ENCODE measurements around the gene MIF4GD. TPM values are rescaled to one million over a fixed set of nuclear protein-coding genes. Genes with fewer than 3 reads are reported as not detected.
A peak's percentile ranks its signal among the peaks of the same experiment; 100 is the strongest.

Gene MIF4GD
- total and polyA plus RNA-seq, 7 experiments from 2014 or later = 26.9 to 90.0 (median 37.1) TPM

DNA sequence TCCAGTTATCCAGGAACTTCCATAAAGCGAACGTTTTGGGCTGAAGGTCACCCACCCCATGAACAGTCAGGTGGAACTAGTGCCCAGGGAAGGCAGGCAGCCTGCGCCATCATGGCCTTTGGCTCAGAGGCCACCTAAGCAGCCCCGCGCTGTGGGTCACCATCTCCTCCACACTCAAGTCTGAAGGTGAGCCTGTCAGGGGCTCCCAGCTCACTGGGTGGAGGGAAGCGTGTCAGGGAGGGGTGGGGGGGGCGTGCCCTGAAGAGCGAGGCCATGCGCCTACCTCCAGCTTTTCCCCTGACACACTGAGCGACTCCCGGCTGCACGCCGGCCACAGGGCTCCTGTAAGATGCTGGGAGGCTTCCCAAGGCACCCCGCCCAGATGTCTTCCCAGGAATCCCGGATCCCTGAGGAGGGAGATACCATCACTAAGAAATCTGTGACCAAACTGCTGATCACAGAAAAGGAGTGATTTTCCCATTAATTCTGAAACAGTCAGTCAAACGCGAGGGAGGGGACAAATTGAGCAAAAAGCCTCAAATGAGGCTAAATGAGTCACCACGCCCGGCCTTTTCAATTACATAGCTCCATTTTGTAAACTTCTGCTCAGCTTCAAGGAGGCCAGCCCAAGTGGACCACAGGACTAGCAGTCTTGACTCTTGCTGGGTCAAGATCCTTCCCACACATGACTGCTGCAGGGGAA, 44.7 kb upstream of the MIF4GD start:
- H3K27ac Mint-ChIP-seq = peak overlapping the region in 2 of 9 donors; percentile 54 to 78
- H3K36me3 ChIP-seq (ENCODE audit: control insufficient read depth in 2 of 3, insufficient read depth in 3 of 3, low read length in 3 of 3) = peaks cover 4 to 36% (median 8%) of the 10 kb centered on the region in 3 experiments
- H3K4me1 Mint-ChIP-seq = peaks cover 2 to 20% (median 8%) of the 10 kb centered on the region in 7 donors
- no peaks in the 10 kb centered on the region for H3K9me3 ChIP-seq (ENCODE audit: control insufficient read depth in 2 of 3, low read length in 3 of 3)
- ATAC-seq (peak; percentile 47), DNase-seq (no peak)
- H3K4me1 ChIP-seq (ENCODE audit: control insufficient read depth in 2 of 2, insufficient read depth in 2 of 2, low read length in 2 of 2) = peaks cover 0 to 13% of the 10 kb centered on the region in 2 donors
- ChIA-PET CTCF (interaction anchor here (0.6 kb wide), 1 partner anchor 110 kb away, joined by 4 read pairs; no protein-coding TSS in a partner anchor), POLR2A (interaction anchor here (1.0 kb wide), 1 partner anchor 44 kb away, joined by 3 read pairs; the partner anchor contains the start of gene MIF4GD)
- intact Hi-C loops (cut with micrococcal nuclease) = no loop called here
- no peaks in the 10 kb centered on the region for H3K27me3 Mint-ChIP-seq
- no peak overlapping the region for H3K27ac ChIP-seq (ENCODE audit: low read depth, low read length)
- H3K4me3 ChIP-seq (ENCODE audit: low read length) = no peak overlapping the region
- no peaks in the 10 kb centered on the region for H3K27me3 ChIP-seq (ENCODE audit: control insufficient read depth in 2 of 2, insufficient read depth in 2 of 2, low read length in 2 of 2)
- H3K9me3 Mint-ChIP-seq = no peaks in the 10 kb centered on the region
- H3K36me3 Mint-ChIP-seq = peaks cover 0 to 15% (median 10%) of the 10 kb centered on the region in 5 donors
- no peak overlapping the region for H3K4me3 Mint-ChIP-seq

DNA sequence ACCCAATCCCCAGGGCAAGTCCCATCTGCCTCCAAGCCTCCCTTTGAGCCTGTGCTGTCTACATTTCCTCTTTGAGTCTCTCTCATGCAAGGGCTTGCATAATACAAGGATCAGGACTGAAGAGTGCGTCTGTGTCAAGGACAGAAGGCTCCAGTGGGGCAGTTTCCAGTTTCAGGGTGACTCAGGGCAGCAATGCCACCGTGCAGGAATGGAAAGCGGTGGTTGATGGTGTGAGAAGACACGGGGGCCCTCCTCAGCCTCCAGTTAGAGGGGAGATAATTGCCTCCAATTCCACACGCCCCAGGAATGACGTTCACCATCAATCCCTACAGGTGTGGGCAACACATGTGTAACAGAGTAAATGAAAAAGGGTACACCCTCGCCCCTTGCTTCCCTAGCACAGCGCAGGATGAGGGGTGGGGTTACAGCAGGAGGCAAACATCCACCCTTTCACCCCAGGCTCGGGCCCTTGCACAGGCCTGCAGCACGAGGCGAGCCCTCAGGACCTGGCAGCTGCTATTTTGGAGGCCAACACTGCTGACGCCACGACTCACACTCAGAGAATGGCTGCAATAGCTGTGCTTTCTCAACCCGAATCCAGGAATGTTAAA, 43.0 kb upstream of the MIF4GD start:
- Histone ChIP-seq H3K27me3 (ENCODE audit: control insufficient read depth in 2 of 2, insufficient read depth in 2 of 2, low read length in 2 of 2) (no peaks in the 10 kb centered on the region), H3K4me1 (ENCODE audit: control insufficient read depth in 2 of 2, insufficient read depth in 2 of 2, low read length in 2 of 2) (peaks cover 0 to 13% of the 10 kb centered on the region in 2 donors), H3K36me3 (ENCODE audit: control insufficient read depth in 2 of 3, insufficient read depth in 3 of 3, low read length in 3 of 3) (peaks cover 0 to 20% (median 0%) of the 10 kb centered on the region in 3 experiments), H3K9me3 (ENCODE audit: control insufficient read depth in 2 of 3, low read length in 3 of 3) (no peaks in the 10 kb centered on the region), H3K4me3 (ENCODE audit: low read length) (no peak overlapping the region), H3K27ac (ENCODE audit: low read depth, low read length) (no peak overlapping the region)
- Mint-ChIP-seq H3K9me3 (no peaks in the 10 kb centered on the region), H3K27me3 (no peaks in the 10 kb centered on the region), H3K4me3 (peak overlapping the region in 3 of 10 donors; percentile 20 to 38 (median 25)), H3K36me3 (peaks cover 0 to 4% (median 0%) of the 10 kb centered on the region in 5 donors), H3K4me1 (peaks cover 4 to 22% (median 8%) of the 10 kb centered on the region in 7 donors), H3K27ac (peak overlapping the region in 8 of 9 donors; percentile 44 to 81 (median 74))
- ChIA-PET POLR2A (no interaction called here), CTCF (no interaction called here)
- DNase-seq = no peak
- intact Hi-C loops (cut with micrococcal nuclease) = no loop called here
- peak; percentile 64 for ATAC-seq

- H3K4me3 ChIP-seq (ENCODE audit: low read length) = no peak overlapping the region
- H3K36me3 Mint-ChIP-seq = peaks cover 0 to 2% (median 0%) of the 10 kb centered on the region in 5 donors
- ChIA-PET POLR2A (no interaction called here), CTCF (interaction anchor here (1.9 kb wide), 1 partner anchor 13 kb away, joined by 6 read pairs; no protein-coding TSS in a partner anchor)
- H3K4me1 ChIP-seq (ENCODE audit: control insufficient read depth in 2 of 2, insufficient read depth in 2 of 2, low read length in 2 of 2) = peaks cover 0 to 13% of the 10 kb centered on the region in 2 donors
- ATAC-seq (peak; percentile 46), DNase-seq (no peak)
- no peaks in the 10 kb centered on the region for H3K27me3 Mint-ChIP-seq
- no peaks in the 10 kb centered on the region for H3K36me3 ChIP-seq (ENCODE audit: control insufficient read depth in 2 of 3, insufficient read depth in 3 of 3, low read length in 3 of 3)
- no peak overlapping the region for H3K4me3 Mint-ChIP-seq
- no peaks in the 10 kb centered on the region for H3K9me3 ChIP-seq (ENCODE audit: control insufficient read depth in 2 of 3, low read length in 3 of 3)
- no peaks in the 10 kb centered on the region for H3K9me3 Mint-ChIP-seq
- intact Hi-C loops (cut with micrococcal nuclease) = no loop called here
- H3K27ac ChIP-seq (ENCODE audit: low read depth, low read length) = no peak overlapping the region
- H3K27me3 ChIP-seq (ENCODE audit: control insufficient read depth in 2 of 2, insufficient read depth in 2 of 2, low read length in 2 of 2) = no peaks in the 10 kb centered on the region
- H3K27ac Mint-ChIP-seq = peak overlapping the region in 1 of 9 donors; percentile 52
- peaks cover 4 to 20% (median 8%) of the 10 kb centered on the region in 7 donors for H3K4me1 Mint-ChIP-seq
Observed at GRCh38 chr17:75308732-75309629, 38.0 kb upstream of the MIF4GD start.

DNA sequence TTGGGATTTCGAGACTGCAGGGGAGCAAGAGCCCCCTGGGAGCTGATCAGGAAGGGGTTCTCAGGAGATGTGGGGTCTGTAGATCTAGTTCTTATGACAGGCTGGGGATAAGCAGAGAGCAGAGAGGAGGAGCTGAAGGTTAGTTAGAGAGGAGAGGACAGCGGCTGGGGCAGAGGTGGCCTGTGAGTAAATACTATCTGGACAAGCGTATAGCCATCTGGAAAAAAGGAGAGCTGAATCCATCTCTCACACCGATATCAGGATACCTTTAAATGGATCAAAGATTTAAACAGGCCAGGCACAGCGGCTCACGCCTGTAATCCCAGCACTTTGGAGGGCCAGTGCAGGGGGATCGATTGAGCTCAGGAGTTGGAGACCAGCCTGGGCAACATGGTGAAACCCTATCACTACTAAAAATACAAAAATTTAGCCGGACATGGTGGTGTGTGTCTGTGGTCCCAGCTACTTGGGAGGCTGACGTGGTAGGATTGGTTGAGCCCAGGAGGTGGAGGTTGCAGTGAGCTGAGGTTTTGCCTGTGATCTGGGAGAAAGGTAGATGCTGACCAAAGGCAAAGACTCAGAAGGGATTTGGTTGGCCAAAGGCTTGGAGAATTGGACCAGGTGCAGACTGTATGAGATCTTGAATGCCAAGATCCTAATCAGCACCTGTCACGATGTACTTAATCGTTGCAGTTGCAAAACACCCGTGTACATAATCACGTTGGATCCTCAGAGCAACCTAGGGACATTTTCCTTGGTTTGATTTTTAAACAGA, 37.1 kb upstream of the MIF4GD start:
- ChIA-PET POLR2A (no interaction called here), CTCF (interaction anchor here (0.8 to 1.9 kb wide), 3 partner anchors 14 to 106 kb away, joined by 3 to 6 read pairs (median 4); no protein-coding TSS in a partner anchor)
- no peaks in the 10 kb centered on the region for H3K27me3 ChIP-seq (ENCODE audit: control insufficient read depth in 2 of 2, insufficient read depth in 2 of 2, low read length in 2 of 2)
- Mint-ChIP-seq H3K36me3 (no peaks in the 10 kb centered on the region), H3K27me3 (no peaks in the 10 kb centered on the region), H3K4me1 (peaks cover 4 to 14% (median 8%) of the 10 kb centered on the region in 7 donors), H3K4me3 (peak overlapping the region in 1 of 10 donors; percentile 37), H3K27ac (peak overlapping the region in 1 of 9 donors; percentile 82), H3K9me3 (no peaks in the 10 kb centered on the region)
- no peak for DNase-seq
- H3K36me3 ChIP-seq (ENCODE audit: control insufficient read depth in 2 of 3, insufficient read depth in 3 of 3, low read length in 3 of 3) = no peaks in the 10 kb centered on the region
- H3K9me3 ChIP-seq (ENCODE audit: control insufficient read depth in 2 of 3, low read length in 3 of 3) = no peaks in the 10 kb centered on the region
- no peak for ATAC-seq
- H3K27ac ChIP-seq (ENCODE audit: low read depth, low read length) = no peak overlapping the region
- no peak overlapping the region for H3K4me3 ChIP-seq (ENCODE audit: low read length)
- intact Hi-C loops (cut with micrococcal nuclease) = no loop called here
- H3K4me1 ChIP-seq (ENCODE audit: control insufficient read depth in 2 of 2, insufficient read depth in 2 of 2, low read length in 2 of 2) = peaks cover 0 to 13% of the 10 kb centered on the region in 2 donors

DNA sequence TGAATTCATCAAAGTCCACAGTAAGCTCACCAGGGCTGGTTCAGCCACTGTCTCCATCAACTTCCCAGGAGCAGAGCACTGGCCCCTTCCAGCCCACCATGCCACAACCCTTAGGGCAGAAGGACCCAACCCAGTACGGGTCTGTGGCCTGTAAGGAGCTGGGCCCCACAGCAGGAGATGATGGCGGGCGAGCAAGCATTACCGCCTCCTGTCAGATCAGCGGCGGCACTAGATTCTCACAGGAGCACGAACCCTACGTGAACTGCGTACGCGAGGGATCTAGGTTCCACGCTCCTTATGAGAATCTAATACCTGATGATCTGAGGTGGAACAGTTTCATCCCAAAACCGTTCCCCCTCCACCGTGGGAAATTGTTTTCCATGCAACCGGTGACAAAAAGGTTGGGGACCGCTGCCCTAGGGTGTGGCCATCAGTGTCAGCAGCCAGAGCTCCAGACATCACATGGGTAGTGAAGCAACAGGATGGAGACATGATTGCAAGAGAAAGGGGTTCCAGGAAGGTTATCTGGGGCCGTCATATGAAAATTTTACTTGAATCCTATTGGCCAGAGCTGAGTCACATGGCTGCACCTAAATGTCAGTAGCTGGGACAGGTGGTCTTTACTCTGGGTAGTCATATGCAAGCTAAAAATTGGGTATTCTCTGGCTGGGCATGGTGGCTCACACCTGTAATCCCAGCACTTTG, 30.6 kb upstream of the MIF4GD start:
- H3K27ac Mint-ChIP-seq = no peak overlapping the region
- CTCF ChIA-PET = interaction anchor here (0.7 to 1.0 kb wide), 2 partner anchors 11 to 184 kb away, joined by 3 read pairs; no protein-coding TSS in a partner anchor
- Histone ChIP-seq H3K4me3 (ENCODE audit: low read length) (no peak overlapping the region), H3K27ac (ENCODE audit: low read depth, low read length) (no peak overlapping the region), H3K4me1 (ENCODE audit: control insufficient read depth in 2 of 2, insufficient read depth in 2 of 2, low read length in 2 of 2) (no peaks in the 10 kb centered on the region), H3K36me3 (ENCODE audit: control insufficient read depth in 2 of 3, insufficient read depth in 3 of 3, low read length in 3 of 3) (no peaks in the 10 kb centered on the region), H3K27me3 (ENCODE audit: control insufficient read depth in 2 of 2, insufficient read depth in 2 of 2, low read length in 2 of 2) (no peaks in the 10 kb centered on the region), H3K9me3 (ENCODE audit: control insufficient read depth in 2 of 3, low read length in 3 of 3) (no peaks in the 10 kb centered on the region)
- H3K36me3 Mint-ChIP-seq = peaks cover 0 to 4% (median 0%) of the 10 kb centered on the region in 5 donors
- DNase-seq (no peak), ATAC-seq (peak; percentile 55)
- POLR2A ChIA-PET = interaction anchor here (0.6 kb wide), 1 partner anchor 467 kb away, joined by 3 read pairs; no protein-coding TSS in a partner anchor
- intact Hi-C loops (cut with micrococcal nuclease) = no loop called here
- H3K4me3 Mint-ChIP-seq = no peak overlapping the region
- H3K9me3 Mint-ChIP-seq = no peaks in the 10 kb centered on the region
- H3K4me1 Mint-ChIP-seq = peaks cover 0 to 11% (median 0%) of the 10 kb centered on the region in 7 donors
- H3K27me3 Mint-ChIP-seq = no peaks in the 10 kb centered on the region
